ENCODE measurements around the gene GRID1.

- TF ChIP-seq EZH2 (IDR thresholded peaks at IDR 0.05) (no peak), POLR2AphosphoS5 (IDR thresholded peaks at IDR 0.05; ENCODE audit: borderline replicate concordance, low read depth, low read length) (no peak), FOXP2 (optimal IDR thresholded peaks at IDR 0.05; ENCODE audit: control extremely low read depth, extremely low read length, insufficient read depth) (no peak)
Measured at GRCh38 chr10:86409183-86409582, 42.6 kb upstream of the GRID1 start.
